HG02970 (cell line): ENCODE data around the gene OR6V1.

Experiments used
- ATAC-seq: cut with Tn5 transposase; IDR thresholded peaks from one replicate; pipeline ENCODE4 v1.9.1; 2021; ENCODE audit warnings: mild to moderate bottlenecking, moderate library complexity, moderate number of reproducible peaks; ENCODE audit not compliant: unreplicated experiment, low FRiP score

Gene OR6V1, protein sequence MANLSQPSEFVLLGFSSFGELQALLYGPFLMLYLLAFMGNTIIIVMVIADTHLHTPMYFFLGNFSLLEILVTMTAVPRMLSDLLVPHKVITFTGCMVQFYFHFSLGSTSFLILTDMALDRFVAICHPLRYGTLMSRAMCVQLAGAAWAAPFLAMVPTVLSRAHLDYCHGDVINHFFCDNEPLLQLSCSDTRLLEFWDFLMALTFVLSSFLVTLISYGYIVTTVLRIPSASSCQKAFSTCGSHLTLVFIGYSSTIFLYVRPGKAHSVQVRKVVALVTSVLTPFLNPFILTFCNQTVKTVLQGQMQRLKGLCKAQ

DNA sequence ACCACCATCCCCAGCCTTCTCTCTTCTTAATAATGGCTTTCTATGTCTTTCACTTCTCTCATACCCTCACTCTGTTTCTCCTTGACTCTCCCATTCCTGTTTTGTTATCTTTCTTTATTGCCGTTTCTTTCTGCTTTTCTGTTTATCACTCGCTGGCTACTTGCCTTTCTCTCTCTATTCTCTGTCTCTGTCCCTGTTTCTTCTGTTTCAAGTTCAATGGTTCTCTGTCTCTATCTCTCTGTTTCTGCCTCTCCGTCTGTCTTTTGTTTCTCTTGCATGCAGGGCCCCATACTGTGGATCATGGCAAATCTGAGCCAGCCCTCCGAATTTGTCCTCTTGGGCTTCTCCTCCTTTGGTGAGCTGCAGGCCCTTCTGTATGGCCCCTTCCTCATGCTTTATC is at the start of gene OR6V1:
Gene OR6V1 (plus strand): TSS at position 301 of the 400 bp plus-strand sequence. CDS start 0 bp downstream, at position 301.
- no peak for ATAC-seq

DNA sequence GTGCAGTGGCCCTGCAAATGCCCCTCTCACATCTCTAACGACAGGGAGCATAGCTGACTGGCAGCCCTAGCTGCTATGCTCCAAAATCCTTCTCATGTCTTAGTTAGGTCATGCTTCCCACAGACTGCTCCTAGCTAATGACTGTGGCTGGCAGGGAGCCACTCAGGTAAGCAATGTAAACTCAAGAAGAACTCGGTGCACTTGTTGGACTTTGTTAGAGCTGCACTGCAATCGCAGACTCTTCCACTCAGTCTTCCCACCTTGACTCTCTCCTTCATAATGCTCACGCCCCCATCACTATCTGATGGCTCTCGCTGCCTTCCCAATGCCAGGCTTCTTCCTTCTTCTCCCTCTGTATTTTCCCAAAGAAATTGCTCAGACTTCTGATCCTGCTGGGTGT is 49.2 kb upstream of the OR6V1 start:
- ATAC-seq: no peak

DNA sequence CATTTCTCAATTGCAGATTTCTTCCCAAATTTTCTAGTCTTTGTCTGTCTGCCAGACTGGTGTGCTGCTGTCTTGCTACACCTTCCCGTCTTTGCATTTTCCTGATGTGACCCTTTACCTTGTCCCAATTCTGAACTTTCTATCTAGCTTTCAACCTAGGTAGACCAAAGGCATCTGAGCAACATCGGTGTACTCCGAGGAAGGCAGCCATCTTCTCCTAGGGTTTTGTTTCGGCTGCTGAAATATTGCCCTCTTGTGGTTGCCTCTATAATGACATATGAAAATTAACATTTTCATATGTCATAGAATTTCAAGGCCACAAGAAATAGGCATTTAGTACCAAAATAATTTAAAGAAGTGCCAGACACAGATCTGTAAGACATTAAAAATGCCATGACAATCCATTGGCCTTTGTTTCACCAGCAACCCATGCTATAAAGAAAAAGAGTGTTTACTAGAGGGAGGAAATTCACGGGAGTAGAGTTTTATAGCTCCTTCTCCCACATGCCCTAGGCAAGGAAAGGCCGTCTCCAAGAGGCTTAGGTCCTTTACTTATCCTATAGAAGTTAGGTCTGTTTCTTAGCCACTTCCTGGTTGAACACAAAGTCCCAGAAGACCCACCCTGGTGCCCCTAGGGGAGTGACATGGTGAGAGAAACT is 48.6 kb upstream of the OR6V1 start:
- ATAC-seq: no peak

DNA sequence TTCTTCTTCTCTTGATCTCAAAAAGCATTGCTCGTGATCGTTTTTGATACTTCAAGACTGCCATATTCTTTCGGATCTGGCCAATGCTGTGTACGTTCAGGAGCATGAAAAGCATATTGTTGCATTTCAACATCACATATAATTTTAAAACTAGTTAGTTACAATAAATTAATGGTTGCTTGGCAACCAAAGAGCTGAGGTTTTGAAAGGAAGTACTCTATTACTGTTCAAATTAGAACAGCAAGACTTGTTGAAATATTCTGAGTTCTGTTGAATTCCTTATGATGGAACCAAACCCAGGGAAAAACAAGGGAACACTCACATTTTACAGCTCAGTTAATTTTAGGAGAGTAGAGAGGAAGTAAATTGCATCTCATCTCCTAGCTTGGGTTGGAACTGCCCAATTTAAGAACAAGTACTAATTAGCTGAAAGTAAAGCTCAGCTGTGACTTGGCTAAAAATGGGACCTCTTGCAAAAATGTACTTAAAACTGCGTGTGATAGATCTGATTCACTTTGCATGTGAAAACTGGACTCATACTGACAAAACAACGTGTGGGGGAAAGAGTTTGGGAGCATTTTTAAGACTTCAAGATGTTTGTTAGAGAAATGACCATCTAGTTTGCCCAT is 46.4 kb upstream of the OR6V1 start:
- no peak for ATAC-seq

DNA sequence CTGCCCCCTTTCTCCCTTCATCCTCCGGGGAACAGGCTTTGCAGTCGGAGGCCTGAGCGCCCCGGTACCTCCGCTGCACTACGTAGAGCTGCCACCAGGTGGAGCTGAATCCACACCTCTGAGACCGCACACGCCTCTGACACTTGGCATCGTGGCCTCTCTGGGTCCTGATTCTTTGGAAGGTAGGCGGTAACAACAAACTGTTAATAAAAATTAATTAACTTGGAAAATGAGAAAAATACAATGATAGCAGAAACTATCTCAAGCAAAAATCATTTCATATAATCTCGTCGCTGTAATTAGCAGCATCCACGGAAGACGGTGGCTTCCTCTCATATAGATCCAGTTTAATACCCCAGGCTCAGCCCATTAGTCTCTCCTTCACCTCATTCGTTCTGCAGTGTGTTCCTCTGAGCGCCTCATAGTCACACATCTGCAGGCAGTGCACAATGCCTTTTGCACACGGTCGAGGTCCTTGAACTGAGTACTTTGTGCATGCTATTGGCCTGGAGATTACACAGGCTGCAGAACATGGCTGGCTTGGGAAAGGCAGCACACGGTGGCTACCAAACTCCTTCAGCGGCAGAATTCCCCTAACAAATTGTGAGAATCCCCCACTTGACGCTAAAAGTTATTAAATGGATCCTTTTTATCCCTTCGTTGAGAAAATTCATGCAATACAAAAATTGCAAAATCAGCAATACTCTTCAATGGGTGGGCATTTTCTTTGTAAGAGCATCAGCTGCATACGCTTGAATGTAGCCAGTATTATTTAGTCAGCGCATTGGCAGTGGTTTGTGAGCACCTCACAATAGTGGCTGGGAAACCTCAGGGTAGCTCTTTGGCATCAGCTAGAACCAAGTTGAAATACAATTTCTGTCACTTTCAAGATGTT is 43.9 kb upstream of the OR6V1 start:
- peak; percentile 86 for ATAC-seq

DNA sequence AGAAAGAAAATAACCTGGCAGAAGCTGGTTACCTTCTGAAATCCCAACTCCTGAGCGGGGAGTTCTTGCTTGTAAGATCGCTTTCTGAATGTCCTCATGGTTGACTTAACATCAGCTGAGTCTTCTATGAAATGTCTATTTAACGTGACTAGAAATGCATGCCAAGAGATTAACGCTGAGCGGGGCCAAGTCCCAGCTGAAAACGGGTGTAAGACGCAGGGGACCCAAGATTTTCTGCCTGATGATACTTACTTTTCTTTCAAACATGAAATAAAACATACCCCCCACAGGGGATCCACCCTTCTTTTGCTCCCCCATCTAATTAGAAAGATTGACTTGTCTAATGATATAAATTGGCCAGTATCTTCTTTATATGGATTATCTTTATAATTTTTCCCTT is 40.1 kb upstream of the OR6V1 start:
- ATAC-seq: no peak

DNA sequence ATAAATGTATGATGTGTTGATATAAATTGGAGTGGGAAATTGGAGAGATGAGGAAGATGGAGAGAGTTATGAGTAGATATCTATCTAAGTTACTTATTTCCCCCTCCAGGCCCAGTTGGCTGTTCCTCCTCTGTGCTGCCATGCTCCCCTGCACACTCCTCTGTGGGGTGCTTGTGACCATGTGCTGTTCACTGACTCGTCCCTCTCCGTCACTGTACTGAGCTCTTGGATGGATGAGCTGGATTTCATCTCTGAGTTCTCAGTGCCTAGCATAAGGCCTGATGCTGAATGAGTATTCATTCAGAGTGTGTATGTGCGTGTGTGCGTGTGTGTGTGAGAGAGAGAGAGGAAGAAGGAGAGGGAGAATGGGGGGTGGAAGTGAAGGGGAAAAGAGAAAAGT is 39.7 kb upstream of the OR6V1 start:
- no peak for ATAC-seq

DNA sequence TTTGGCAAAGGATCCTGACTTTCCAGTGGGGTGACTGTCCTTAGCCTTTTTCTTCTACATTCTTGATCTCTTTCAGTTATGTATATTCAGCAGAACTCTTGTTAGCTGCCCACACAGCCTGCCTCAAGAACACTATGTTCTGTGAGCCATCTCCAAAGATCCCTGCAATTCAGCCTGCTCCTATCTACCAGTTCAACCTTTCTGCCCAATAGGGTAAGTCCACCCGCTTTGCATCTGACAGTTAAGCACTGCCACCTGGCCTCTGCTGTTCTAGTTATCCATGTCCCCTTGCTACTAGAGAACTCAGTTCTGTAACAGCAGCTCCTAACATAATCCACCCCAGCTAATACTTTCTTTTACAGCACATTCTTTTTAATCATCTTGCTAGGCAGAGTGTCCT is 38.7 kb upstream of the OR6V1 start:
- no peak for ATAC-seq

DNA sequence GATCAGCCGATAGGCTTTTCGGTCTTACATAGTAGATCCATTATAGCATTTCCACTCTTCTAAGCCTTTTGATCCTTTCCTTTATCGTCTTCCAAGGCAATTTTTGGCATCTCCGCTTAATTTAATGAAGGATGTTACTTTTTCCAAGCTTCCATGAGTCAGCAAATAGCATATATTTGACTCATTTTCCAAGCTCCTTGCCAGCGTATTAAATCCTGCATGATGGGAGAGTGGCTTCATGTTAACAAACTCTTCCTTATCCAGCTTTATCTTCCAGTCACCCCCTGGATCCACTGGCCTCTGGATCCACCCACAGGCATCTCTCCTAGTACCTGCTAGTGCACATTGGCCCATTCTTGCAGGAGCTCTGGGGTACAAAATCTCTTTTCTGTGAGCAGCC is 38.2 kb upstream of the OR6V1 start:
- ATAC-seq: no peak

DNA sequence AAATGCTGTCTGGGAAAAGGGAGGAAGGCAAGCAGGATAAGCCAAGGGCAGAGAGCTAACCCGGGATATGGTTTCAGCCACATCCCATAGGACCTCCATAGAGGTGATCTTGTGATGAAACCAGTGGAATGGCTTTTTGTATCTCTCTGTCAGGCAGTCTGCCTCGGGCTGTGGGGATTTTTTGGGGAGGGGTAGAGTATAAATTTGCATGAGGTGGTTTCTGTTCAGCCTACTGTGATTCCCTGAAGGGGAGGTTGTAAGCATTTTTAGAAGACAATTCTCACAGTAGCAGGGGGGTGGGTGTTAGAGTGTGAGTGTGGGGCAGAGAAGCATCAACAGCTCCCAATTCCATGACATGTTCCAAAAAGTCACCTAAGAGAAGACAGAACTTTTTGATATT is 37.1 kb upstream of the OR6V1 start:
- ATAC-seq: peak; percentile 69

DNA sequence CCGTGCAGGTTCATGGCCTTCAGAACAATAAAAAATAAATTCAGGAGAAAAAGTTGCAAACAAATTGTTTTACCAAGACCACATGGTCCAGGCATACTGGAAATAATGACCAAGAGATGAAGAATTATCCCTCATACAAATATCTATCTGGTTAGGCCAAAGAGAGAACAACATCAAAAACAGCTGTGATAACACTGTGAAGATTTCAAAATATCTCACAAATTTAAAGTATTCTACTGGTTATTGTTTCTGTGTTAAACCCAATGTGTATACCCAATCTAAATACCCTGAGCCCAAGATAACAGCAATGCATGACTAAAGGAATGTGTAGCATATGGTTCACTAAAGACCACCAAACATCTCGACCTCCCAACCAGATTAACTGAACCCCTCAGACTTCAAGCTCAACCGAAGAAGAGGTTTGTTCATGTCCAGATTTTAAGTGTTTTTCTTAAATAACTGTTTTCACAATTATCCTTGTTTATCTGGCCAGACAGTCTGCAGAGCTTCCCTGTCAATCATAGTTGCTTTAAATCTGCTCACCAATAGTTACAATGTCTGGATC is 36.1 kb upstream of the OR6V1 start:
- ATAC-seq: no peak

DNA sequence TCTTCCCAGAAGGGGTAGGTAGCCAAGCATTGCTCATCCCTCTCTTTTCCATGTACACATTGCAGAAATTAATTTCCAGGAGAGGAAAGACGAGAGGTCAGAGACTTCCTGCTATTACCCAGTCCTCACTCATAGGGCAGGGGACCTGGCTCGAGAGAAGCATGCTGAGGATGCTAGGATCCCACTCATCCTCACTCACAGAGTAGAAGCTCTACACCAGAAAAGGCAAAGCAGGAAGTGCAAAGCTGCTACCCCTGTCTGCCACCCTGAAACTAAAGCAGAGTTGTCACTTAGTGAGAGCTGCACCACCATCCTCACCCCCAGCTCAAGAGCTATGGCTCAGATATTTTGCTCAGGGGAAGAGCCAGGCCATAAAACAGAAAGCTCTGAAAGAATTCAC is 35.1 kb upstream of the OR6V1 start:
- no peak for ATAC-seq

DNA sequence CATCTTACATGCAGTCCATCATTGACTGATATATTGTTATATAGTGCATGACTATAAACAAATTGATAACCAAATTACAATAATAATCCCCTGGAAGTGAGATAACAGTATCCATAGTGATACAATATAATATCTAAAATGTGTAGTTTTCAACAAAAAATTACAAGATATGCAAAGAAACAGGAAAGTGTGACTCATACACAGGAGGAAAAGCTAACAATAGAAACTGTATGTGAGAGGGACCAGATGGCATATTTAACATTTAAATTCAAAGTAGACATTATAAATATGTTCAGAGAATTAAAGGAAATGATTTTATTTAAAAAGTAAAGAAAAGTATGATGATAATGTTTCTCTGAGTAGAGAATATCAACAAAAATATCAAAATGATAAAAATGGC is 33.2 kb upstream of the OR6V1 start:
- ATAC-seq: no peak

DNA sequence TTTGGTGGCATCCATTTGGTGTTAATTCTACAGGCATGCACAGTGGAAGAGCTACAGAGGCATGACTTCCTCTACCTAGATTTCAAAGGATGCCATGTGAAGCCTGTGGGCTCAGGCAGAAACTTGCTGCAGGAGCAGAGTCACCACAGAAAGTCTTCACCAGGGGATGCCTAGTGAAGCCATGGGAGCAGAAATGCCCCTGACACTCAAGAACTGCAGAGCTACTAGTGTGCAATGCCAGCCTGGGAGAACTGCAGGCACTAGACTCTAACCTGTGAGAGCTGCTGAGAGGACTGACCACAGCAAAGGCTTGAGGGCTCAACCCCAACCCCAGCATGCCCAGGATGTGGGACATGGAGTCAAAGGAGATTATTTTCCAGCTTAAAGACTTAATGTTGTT is 29.1 kb upstream of the OR6V1 start:
- no peak for ATAC-seq

DNA sequence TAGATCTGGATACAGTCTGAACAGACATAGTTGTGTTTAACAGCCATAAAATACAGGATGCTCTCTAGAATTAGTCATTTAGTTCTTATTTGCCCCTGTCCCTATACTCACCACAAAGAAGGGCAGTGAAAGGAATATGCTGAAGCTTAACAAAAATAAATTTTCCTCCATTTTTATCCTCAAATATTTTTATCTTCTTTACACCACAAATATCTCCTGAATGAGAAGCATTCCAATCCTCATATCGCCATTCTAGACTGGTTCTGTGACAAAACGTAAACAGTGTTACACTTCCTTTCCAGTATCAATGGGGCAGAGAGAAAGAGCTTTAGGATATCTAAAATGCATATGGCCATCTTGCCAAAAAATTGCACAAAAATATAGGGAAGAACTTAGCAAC is 26.8 kb upstream of the OR6V1 start:
- no peak for ATAC-seq

DNA sequence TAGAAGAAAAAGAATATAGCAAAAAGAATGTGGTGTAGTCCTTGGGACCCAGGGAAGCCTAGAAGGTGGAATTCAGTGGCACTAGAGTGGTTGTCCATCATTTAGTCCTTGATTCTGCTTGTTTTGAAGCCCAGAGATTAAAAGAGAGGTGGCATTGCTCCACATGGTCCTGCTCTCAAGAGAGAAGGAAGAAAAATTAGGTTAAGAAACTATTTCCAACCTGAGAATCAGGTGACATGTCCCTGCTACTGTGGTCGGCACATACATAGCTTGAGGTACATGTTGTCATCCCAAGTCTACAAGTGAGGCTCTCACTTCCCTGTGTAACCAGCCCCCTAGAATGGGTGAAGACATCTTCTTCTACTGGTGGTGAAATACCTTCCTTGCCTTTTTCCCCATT is 25.1 kb upstream of the OR6V1 start, which contains the start of gene OR9A2:
Gene OR9A2 (minus strand): TSS at position 101 of the 400 bp plus-strand sequence. CDS start 0 bp downstream, at position 101.
- ATAC-seq: no peak

DNA sequence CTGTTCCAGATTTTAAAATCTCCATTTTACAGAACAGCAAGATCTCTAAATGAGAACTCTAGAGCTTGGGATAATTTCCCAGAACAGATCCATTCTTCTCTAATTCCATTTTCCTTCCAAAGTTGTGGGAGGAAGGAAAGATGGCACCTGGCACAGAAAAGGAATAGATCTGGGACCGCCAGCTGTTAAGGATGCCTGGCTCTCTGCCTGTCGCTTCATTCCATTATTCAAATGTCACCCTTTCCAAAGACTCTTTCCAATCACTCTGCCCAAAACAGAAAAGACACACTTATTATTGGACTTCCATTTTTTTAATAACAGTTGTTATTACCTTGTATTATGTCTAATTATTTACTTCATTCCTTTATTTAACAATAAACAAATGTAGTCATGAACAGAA is 24.5 kb upstream of the OR6V1 start:
- ATAC-seq: no peak

DNA sequence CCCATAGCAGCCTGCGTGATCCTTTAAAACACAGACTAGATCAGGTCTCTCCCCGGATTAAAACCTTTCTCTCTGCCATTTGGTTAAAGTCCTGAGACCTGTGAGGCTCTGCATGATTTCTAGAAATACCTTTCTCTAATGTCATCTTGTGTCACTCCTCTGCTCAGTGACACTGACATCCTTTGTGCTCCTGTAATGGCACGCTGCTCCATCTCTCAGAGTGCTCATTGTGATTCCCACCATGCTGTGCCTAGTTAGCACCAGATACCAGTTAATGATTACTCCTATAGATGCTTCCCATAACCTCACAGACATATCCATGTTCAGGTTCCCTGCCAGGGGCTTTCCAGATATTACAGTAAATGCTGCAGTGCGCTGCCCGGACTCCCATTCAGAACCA is 13.5 kb upstream of the OR6V1 start:
- ATAC-seq: no peak

DNA sequence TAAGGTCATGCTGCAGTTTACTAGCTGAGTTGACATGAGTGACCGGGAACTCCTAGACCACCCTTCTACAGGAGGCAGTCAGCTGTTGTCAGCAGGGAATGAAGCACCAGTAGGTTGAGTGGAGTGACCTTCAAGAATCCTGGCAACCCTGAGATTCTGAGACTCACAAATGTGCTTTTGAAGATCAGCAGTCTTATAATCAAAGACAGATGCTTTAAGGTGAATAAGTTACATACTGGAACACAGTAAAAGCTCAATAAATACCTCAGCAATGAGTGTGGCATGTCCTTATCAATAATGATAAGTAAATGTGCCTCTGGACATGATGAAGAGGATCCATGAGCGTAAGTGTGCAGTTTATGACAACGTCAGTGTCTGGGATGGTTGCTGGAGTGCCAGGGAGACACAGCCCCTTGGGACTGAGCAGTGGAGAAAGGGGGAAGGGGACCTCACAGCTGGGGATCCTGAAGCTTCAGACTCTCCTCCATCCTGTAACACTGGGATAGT is 11.9 kb upstream of the OR6V1 start:
- no peak for ATAC-seq

DNA sequence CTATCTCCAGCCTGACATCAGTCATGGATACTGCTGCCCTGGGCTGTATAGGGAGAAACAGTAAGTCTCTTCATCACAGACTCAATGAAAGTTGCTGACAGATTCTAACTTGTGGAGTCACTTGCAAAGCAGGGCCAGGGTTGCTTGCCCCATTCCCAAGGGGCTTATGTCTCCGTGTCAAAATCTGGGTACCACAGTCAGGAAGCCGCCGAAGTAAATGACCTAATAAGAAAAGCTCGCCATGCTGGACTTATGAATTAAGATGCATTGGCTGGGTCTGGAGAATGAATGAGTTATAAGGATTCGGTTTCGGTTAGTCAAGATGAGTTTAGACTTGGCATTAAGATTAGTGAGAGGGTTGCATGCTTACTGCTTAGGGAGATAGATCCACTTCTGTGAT is 10.8 kb upstream of the OR6V1 start:
- ATAC-seq: no peak
